ENCODE data around the gene MLXIP.

MLXIP gene

GRCh38 chr12:122079033-122079531, 526 bp downstream of the MLXIP start:
- in situ Hi-C loops (cut with MboI; ENCODE audit: low sequenced_read_pairs): no loop called here

GRCh38 chr12:122079532-122080081, 1.1 kb downstream of the MLXIP start:
- in situ Hi-C loops (cut with MboI; ENCODE audit: low sequenced_read_pairs): no loop called here

DNA sequence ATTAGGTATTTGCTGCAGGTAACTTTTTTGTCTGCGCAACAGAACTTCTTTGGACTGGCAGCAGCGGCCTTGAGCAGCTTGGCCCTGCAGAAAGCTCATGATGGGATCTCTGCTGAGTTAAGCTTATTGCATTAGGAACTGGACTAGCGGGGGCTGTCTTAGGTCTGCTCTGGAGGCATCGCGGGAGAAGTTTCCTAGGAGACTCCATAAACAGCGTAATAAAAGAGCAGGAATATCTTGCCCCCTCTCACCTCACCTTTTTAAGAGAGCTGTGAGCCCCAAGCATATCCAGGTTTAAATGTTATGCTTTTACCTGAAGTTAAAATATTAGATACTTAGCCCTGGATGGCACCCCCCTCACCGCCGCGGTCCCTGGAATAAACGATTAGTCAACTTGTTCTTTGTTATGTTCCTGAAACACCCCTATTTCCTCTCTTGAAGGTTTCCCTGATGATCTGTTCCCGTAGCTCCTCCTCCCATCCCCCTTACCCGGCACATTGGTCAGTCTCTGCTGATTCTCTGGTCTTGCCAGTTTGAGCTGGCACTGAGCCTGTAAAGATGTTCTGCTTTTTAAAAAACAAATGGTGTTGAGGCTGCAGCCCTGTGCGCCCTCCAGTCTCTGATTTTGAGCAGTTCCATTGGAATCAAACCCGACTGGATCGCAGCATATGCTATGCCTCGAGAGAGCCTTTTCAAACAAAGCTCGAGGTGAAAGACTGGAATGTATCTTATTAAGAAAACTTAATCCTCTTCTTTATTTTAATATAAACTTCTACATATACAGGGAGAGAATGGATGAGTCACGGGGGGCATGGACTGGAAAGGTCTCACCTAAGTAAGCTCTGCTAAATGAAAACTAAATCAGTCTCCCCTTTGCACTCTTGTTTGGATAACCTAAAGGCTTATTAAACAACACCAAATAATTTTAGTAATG, 1.9 kb downstream of the MLXIP start:
- in situ Hi-C loops (cut with MboI; ENCODE audit: low sequenced_read_pairs): no loop called here

DNA sequence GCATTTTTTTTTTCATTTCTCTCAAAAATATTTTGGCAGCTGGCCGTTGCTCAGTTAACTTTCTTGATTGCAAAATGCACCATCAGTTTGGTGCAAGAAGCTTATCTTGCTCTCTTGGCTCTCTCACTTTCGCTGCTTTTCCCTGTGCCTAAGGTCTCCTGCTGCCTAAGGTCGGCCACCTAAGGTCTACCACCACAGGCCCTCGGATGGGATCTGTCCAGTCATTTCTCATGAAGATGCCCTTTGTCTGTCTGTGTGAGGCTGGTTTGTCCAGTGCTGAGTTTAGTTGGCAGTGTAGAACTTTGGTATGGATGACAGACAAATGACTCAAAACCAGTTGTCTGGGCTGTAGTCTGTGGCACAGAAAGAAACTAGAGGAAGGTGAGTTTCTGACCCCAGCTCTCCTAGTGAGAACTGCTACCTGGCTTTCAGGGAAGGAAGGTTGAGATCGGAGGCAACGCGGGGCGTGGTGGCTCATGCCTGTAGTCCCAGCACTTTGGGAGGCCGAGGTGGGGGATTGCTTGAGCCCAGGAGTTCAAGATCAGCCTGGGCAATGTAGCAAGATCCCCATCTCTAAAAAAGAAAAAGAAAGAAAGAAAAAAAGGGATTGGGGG, 2.6 kb downstream of the MLXIP start:
- in situ Hi-C loops (cut with MboI; ENCODE audit: low sequenced_read_pairs): no loop called here

- in situ Hi-C loops (cut with MboI; ENCODE audit: low sequenced_read_pairs): no loop called here
Observed at GRCh38 chr12:122081697-122082221, 3.2 kb downstream of the MLXIP start.

GRCh38 chr12:122082621-122083356, 4.2 kb downstream of the MLXIP start:
- in situ Hi-C loops (cut with MboI; ENCODE audit: low sequenced_read_pairs): no loop called here

- in situ Hi-C loops (cut with MboI; ENCODE audit: low sequenced_read_pairs): no loop called here
Observed at GRCh38 chr12:122084857-122085405, 6.4 kb downstream of the MLXIP start.

DNA sequence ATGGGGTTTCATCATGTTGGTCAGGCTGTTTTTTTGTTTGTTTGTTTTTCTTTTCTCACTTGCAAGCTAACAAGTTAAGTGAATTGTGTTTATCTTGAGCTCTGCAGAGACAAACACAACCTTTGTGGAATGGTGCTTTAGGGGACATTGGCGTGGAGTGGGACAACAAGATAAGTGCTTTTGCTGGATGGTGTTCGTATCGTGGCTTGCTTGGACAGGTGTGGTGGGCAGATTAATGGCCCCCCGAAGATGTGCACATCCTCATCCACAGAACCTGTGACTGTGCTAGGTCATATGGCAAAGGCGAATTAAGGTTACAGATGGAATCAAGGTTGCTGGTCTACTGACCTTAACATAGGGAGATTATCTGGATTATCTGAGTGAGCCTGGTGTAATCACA, 7.0 kb downstream of the MLXIP start:
- in situ Hi-C loops (cut with MboI; ENCODE audit: low sequenced_read_pairs): no loop called here

- in situ Hi-C loops (cut with MboI; ENCODE audit: low sequenced_read_pairs): no loop called here
Observed at GRCh38 chr12:122086116-122086515, 7.6 kb downstream of the MLXIP start.

- in situ Hi-C loops (cut with MboI; ENCODE audit: low sequenced_read_pairs): no loop called here
Observed at GRCh38 chr12:122086641-122087285, 8.2 kb downstream of the MLXIP start.

DNA sequence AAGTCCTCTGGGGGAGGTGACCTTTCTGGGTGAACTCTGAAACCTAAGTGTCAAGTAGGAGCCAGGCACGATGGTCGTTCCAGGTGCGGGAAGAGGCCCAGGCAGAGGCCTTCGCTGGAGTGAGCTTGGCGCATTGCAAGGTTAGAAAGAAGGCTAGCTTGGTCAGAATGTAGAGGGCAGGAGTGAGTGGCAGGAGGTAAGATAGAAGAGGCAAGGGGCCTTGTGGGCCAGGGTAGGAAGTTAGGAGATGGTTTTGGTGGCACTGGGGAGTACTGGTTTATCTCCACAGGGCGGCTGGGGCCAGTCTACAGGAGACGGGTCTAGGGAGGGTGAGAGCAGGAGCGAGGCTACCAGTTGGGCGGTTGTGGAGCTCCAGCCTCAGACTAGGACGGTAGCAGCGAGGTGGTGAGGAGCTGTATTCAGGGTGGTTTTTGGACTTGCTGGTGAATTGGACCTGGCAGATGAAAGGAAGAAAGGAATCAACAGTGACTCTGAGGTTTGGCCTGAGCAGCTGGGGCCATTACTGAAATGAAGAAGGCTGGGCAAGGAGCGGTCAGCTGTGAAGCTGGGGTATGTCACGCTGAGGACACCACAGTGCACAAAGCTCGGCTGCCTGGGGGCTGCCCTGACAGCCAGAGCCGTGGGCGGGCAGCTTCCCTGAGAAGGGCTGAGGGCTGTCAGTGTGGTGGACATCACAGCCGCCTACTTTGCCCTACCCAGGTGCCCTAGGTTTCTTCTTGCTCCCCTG, 9.0 kb downstream of the MLXIP start:
- in situ Hi-C loops (cut with MboI; ENCODE audit: low sequenced_read_pairs): no loop called here

DNA sequence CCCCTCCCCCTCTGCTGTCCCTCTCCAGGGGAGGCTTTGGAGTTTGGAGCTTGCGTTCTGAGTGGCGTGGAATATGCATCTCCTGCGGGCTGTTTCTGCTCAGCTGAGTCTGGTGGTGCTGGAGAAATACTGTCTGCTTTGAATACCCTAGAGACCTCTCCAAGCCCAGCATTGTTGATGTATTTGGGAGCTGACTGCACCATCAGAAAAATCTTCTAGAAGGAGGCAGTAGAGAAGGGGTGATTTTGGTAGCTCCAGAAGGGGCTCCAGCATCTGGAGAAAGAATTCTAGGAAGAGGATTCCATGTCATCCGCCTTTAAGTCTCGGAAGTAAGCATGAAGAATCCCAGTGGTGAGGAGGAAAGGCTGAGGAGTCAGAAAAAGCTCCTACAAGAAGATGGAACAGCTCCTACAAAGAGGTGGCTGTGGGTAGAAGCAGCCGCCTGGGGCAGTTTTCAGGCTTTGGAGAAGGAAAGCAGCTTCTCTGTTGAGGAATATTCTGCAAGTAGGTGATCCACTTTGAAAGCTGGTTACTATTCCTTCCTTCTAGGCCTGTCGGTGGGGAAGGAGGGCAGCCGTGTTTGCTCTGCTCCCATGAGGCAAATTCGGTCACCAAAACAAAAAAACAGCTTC, 9.7 kb downstream of the MLXIP start:
- in situ Hi-C loops (cut with MboI; ENCODE audit: low sequenced_read_pairs): no loop called here

DNA sequence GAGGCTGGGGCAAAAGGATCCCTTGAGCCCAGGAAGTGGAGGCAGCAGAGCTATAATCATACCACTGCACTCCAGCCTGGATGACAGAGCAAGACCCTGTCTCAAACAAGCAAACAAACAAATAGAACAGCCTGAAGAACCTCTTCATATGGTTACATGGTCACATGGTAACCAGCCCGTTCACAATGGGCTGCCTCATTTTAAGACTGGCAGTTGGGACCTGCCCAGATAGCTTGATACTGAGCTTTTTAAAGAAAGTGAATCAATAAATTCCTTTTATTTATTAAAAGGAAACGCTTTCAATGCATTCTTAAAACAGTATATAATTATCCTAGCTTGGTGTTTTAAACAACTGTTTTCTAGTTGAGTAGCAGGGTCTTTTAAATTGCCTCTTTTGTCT, 10.5 kb downstream of the MLXIP start:
- in situ Hi-C loops (cut with MboI; ENCODE audit: low sequenced_read_pairs): no loop called here

GRCh38 chr12:122090759-122091515, 12.4 kb downstream of the MLXIP start:
- in situ Hi-C loops (cut with MboI; ENCODE audit: low sequenced_read_pairs): no loop called here

DNA sequence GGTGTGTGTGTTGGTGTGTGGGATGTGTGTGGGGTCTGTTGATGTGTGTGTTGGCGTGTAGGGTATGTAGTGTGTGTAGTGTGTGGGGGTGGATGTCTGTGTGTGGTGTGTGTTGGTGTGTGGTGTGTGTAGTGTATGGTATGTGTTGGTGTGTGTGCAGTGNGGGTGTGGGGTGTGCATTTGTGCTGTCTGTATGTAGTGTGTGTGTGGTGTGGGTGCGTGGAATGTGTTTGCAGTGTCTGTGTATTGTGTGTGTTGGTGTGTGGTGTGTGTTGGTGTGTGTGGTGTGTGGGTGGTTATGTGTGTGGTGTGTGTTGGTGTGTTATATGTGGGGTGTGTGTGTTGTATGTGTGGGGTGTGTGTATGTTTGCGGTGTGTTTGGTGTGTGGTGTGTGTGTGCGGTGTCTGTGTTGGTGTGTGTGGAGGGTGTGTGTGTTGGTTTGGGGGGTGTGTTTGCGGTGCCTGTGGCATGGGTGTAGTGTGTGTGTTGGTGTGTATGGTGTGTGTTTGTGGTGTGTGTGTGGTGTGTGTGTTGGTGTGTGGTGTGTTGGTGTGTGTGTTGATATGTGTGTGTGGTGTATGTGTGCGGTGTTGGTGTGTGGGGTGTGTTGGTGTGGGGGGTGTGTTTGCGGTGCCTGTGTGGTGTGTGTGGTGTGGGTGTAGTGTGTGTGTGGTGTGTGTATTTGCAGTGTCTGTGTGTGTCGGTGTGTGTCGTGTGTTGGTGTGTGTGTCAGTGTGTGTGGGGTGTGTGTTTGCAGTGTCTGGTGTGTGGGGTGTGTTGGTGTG, 14.7 kb downstream of the MLXIP start:
- in situ Hi-C loops (cut with MboI; ENCODE audit: low sequenced_read_pairs): no loop called here

DNA sequence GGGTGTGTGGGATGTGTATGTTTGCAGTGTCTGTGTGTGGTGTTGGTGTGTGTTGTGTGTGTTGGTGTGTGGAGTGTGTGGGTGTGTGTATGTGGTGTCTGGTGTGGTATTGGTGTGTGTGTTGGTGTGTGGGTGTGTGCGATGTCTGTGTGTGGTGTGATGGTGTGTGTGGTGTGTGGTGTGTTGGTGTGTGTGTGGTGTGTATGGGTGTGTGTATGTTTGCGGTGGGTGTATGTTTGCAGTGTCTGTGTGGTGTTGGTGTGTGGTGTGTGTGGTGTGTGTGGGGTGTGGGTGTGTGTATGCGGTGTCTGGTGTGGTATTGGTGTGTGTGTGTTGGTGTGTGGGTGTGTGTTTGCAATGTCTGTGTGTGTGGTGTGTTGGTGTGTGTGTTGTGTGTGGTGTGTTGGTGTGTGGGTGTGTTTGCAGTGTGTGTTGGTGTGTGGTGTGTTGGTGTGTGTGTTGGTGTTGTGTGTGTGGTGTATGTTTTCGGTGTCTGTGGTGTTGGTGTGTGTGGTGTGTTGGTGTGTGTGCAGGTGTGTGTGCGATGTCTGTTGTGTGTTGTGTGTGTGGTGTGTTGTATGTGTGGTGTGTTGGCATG, 15.7 kb downstream of the MLXIP start:
- in situ Hi-C loops (cut with MboI; ENCODE audit: low sequenced_read_pairs): no loop called here
